Endothelial cell of umbilical vein (primary cell): Measurements from ENCODE around the gene PID1. TPM values are rescaled to one million over a fixed set of nuclear protein-coding genes. Genes with fewer than 3 reads are reported as not detected.

Experiments used
- BruUV-seq: library from RNA; stranded (reverse); fragments of 400-500 nt; replicated peaks from 2 replicates; lab custom pipeline; 2021; lab: Mats Ljungman, UMichigan
- CTCF ChIA-PET: fragments of 300-600, 350-600 bp; sonication (Branson Sonifier 250); formaldehyde crosslinking; loops from one replicate; lab custom pipeline; 2021; ENCODE audit warnings: antibody characterized with exemption, inconsistent platforms; lab: Charles Lee
- POLR2A ChIA-PET: fragments of 300-600, 350-600 bp; sonication (Branson Sonifier 250); formaldehyde crosslinking; loops from one replicate; lab custom pipeline; 2021; ENCODE audit warnings: antibody characterized with exemption, inconsistent platforms; lab: Charles Lee
- DNase-seq: peaks from one replicate; pipeline ENCODE4 v3.0.0-alpha.2; 2011; ENCODE audit warnings: low read depth, low spot score
- FAIRE-seq: peaks from 2 replicates; lab custom pipeline; 2011; peaks lifted over from hg19 to GRCh38; lab: Jason Lieb, UNC
- H2AFZ ChIP-seq: 2 replicates; pipeline ENCODE4 v1.6.0; 2012; ENCODE audit warnings: low read depth, low read length, control low read depth, inconsistent platforms
- H3K27ac ChIP-seq: 2 replicates; pipeline ENCODE4 v1.5.1; 2011; ENCODE audit warnings: low read depth, mild to moderate bottlenecking, control low read depth, low read length, moderate library complexity; ENCODE audit not compliant: insufficient read depth
- H3K27me3 ChIP-seq, 2 experiments: 2 replicates each; pipeline versions ENCODE4 v1.6.0 to v1.6.1; 2011; ENCODE audit warnings: low read length in 2 of 2, mixed read lengths in 1 of 2; ENCODE audit not compliant: control insufficient read depth in 2 of 2, insufficient read depth in 2 of 2
- H3K36me3 ChIP-seq, 2 experiments: 2 replicates in 1 of 2; 3 replicates in 1 of 2; pipeline ENCODE4 v1.5.1; 2011; ENCODE audit warnings: low read length in 2 of 2, mild to moderate bottlenecking in 1 of 2, moderate library complexity in 1 of 2; ENCODE audit not compliant: control insufficient read depth in 2 of 2, insufficient read depth in 2 of 2; ENCODE audit errors: extremely low read depth in 1 of 2
- H3K4me1 ChIP-seq: 3 replicates; pipeline ENCODE4 v1.5.1; 2011; ENCODE audit warnings: mild to moderate bottlenecking, low read length; ENCODE audit not compliant: control insufficient read depth, insufficient read depth; ENCODE audit errors: extremely low read depth
- H3K4me2 ChIP-seq: 2 replicates; pipeline ENCODE4 v1.6.1; 2011; ENCODE audit warnings: low read length, control low read depth, mixed read lengths; ENCODE audit not compliant: insufficient read depth
- H3K4me3 ChIP-seq, 3 experiments: fragments of 200-600 bp in 1 of 3; sonication (generic), shearing (Covaris generic) in 1 of 3; replicated peaks in 1 of 3; 2 replicates each; pipeline ENCODE4 v1.5.1; 2011 to 2016; ENCODE audit warnings: control low read depth in 3 of 3, low read length in 3 of 3, mild to moderate bottlenecking in 2 of 3, inconsistent platforms in 1 of 3, low read depth in 1 of 3, moderate library complexity in 1 of 3; ENCODE audit not compliant: insufficient read depth in 1 of 3
- H3K79me2 ChIP-seq: 2 replicates; pipeline ENCODE4 v1.6.0; 2012; ENCODE audit warnings: low read length, inconsistent platforms; ENCODE audit not compliant: control insufficient read depth, insufficient read depth
- H3K9ac ChIP-seq: replicated peaks from 2 replicates; pipeline ENCODE3; 2011; ENCODE audit warnings: low read length, control low read depth; ENCODE audit not compliant: insufficient read depth; ENCODE audit errors: extremely low read depth
- H3K9me1 ChIP-seq: replicated peaks from 3 replicates; pipeline ENCODE4 v1.6.0; 2011; ENCODE audit warnings: mild to moderate bottlenecking, low read length; ENCODE audit not compliant: control insufficient read depth, insufficient read depth; ENCODE audit errors: extremely low read depth
- H3K9me3 ChIP-seq: replicated peaks from 2 replicates; pipeline ENCODE4 v1.5.1; 2012; ENCODE audit warnings: low read length, inconsistent platforms; ENCODE audit not compliant: control insufficient read depth, insufficient read depth
- H4K20me1 ChIP-seq: replicated peaks from 2 replicates; pipeline ENCODE3; 2011; ENCODE audit warnings: mild to moderate bottlenecking, low read length; ENCODE audit not compliant: control insufficient read depth, insufficient read depth; ENCODE audit errors: extremely low read depth
- EZH2 ChIP-seq: IDR thresholded peaks from 2 replicates; pipeline ENCODE4 v1.6.1; 2012; ENCODE audit warnings: borderline replicate concordance, low read depth, mild to moderate bottlenecking, moderate library complexity, low read length, inconsistent platforms; ENCODE audit not compliant: severe bottlenecking
- FOS ChIP-seq: IDR thresholded peaks from 2 replicates; pipeline ENCODE4 v1.6.1; 2011; ENCODE audit warnings: mild to moderate bottlenecking, low read length, moderate library complexity, borderline replicate concordance; ENCODE audit not compliant: insufficient read depth
- GATA2 ChIP-seq: IDR thresholded peaks from 2 replicates; pipeline ENCODE4 v1.7.0; 2011; ENCODE audit warnings: low read depth, mild to moderate bottlenecking, moderate library complexity, mixed read lengths, low read length; ENCODE audit not compliant: insufficient read length, insufficient read depth
- JUN ChIP-seq: IDR thresholded peaks from 2 replicates; pipeline ENCODE4 v1.6.1; 2011; ENCODE audit warnings: borderline replicate concordance, low read depth; ENCODE audit not compliant: insufficient read length, insufficient read depth
- MYC ChIP-seq: IDR thresholded peaks from one replicate; pipeline ENCODE4 v1.6.1; 2011; ENCODE audit warnings: mild to moderate bottlenecking, low read depth, low read length
- POLR2A ChIP-seq: IDR thresholded peaks from 2 replicates; pipeline ENCODE4 v1.6.1; 2012; ENCODE audit warnings: low read depth, mild to moderate bottlenecking, control low read depth, low read length
- POLR2AphosphoS5 ChIP-seq: IDR thresholded peaks from 2 replicates; pipeline ENCODE4 v1.6.1; 2012; ENCODE audit warnings: low read depth, mild to moderate bottlenecking, control low read depth, low read length, moderate library complexity; ENCODE audit not compliant: insufficient read depth
- dilution Hi-C: fragments of 300-500 bp; cut with MboI; formaldehyde crosslinking; loops from one replicate; pipeline ENCODE4 v1.15.0; 2019; ENCODE audit warnings: low sequenced_read_pairs; ENCODE audit not compliant: extremely low pct_ligation_motif_present
- intact Hi-C: fragments of 100-400 bp; cut with micrococcal nuclease; formaldehyde crosslinking; loops from one replicate; pipeline ENCODE4 v1.10.0; 2022
- polyA plus RNA-seq, 4 experiments: library from polyadenylated mRNA; depleted of rRNA in 3 of 4; stranded (reverse) in 3 of 4; unstranded in 1 of 4; fragments of >200 nt; gene quantifications; 2 replicates each; pipeline versions ENCODE4 v1.2.1 to v1.2.3, GENCODE V29; 2011 to 2012; ENCODE audit warnings: missing spikeins in 1 of 4
- total RNA-seq: library from RNA; stranded (reverse); gene quantifications from 2 replicates; pipeline ENCODE4 v1.2.3, GENCODE V29; 2021
- TF ChIP-seq, protein P1 (sequence below): IDR thresholded peaks from 2 replicates; pipeline ENCODE4 v1.6.1; 2011; ENCODE audit not compliant: insufficient read depth, insufficient read length
- TF ChIP-seq, protein P2 (sequence below), 2 donors: IDR thresholded peaks; 1 replicate in 1 of 2; 2 replicates in 1 of 2; pipeline ENCODE4 v1.5.1; 2011; ENCODE audit warnings: low read length in 2 of 2, mild to moderate bottlenecking in 2 of 2, moderate library complexity in 2 of 2, control low read depth in 1 of 2, inconsistent platforms in 1 of 2, low read depth in 1 of 2; ENCODE audit not compliant: insufficient read depth in 1 of 2; ENCODE audit errors: extremely low read depth in 1 of 2

Gene PID1
- total and polyA plus RNA-seq, 2 donors (not counting 3 experiments of a cell fraction or from before 2014, with no cell fraction given), result not detected

DNA sequence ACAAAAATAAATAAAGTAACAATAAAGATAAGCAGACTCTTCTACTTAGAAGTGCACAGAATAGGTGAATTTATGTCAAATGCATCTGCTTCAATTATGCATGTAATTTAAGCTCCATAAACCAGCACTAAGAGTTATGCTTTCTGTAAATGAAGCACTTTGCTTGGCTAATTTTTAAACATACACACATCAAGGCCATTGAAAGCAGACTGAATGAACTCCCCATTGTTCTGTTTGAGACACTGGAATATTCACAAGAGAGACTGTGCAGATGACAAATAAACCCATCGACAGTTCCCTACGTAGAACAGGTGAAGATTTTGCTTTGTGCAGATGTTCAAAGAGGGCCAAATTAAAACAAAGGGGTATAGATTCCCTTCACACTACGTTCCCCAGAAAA is 133.4 kb downstream of the PID1 start:
- intact Hi-C loops, result no loop called here
- no peak overlapping the region for H3K9ac ChIP-seq
- FAIRE-seq, result no peak
- BruUV-seq, result no TSS peak
- no peaks in the 10 kb centered on the region for H3K27me3 ChIP-seq
- no peaks in the 10 kb centered on the region for H3K9me1 ChIP-seq
- no peak overlapping the region for H2AFZ ChIP-seq
- H3K4me1 ChIP-seq, result no peaks in the 10 kb centered on the region
- TF ChIP-seq, protein P1, sequence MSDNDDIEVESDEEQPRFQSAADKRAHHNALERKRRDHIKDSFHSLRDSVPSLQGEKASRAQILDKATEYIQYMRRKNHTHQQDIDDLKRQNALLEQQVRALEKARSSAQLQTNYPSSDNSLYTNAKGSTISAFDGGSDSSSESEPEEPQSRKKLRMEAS, result no peak
- TF ChIP-seq GATA2, result no peak
- ChIA-PET CTCF (no interaction called here), POLR2A (no interaction called here)
- dilution Hi-C loops, result no loop called here
- H4K20me1 ChIP-seq, result no peaks in the 10 kb centered on the region
- H3K4me2 ChIP-seq, result no peak overlapping the region
- no peaks in the 10 kb centered on the region for H3K9me3 ChIP-seq
- H3K79me2 ChIP-seq, result no peaks in the 10 kb centered on the region
- no peak for DNase-seq
- H3K4me3 ChIP-seq, result no peak overlapping the region
- H3K27ac ChIP-seq, result no peak overlapping the region
- H3K36me3 ChIP-seq, result no peaks in the 10 kb centered on the region

DNA sequence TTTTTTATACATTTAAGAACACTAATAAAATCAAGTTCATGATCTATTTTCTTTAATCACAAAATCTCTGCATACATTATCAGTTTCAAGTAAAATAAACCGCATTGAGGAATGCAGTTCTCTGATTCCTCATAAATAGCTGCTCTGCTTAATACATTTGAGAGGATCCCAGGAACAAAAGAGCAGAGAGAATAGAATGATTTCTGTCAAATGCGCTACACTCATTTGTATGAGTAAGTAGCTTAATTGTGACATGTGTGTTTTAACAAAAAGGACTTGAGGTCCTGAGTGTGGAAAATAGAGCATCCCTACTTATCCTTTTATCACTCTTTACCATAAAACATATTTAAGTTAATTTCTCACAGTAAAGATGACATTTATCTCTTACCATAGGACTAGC is 134.0 kb downstream of the PID1 start:
- no peak overlapping the region for H3K27ac ChIP-seq
- no peaks in the 10 kb centered on the region for H3K9me1 ChIP-seq
- H4K20me1 ChIP-seq, result no peaks in the 10 kb centered on the region
- no peaks in the 10 kb centered on the region for H3K27me3 ChIP-seq
- DNase-seq, result no peak
- H2AFZ ChIP-seq, result no peak overlapping the region
- H3K79me2 ChIP-seq, result no peaks in the 10 kb centered on the region
- H3K36me3 ChIP-seq, result no peaks in the 10 kb centered on the region
- no peak overlapping the region for H3K4me3 ChIP-seq
- ChIA-PET POLR2A (no interaction called here), CTCF (no interaction called here)
- FAIRE-seq, result no peak
- no TSS peak for BruUV-seq
- TF ChIP-seq GATA2 (no peak), POLR2AphosphoS5 (no peak), POLR2A (no peak), FOS (no peak), MYC (no peak), EZH2 (no peak), JUN (no peak)
- TF ChIP-seq, protein P1, result no peak
- TF ChIP-seq, protein P2, sequence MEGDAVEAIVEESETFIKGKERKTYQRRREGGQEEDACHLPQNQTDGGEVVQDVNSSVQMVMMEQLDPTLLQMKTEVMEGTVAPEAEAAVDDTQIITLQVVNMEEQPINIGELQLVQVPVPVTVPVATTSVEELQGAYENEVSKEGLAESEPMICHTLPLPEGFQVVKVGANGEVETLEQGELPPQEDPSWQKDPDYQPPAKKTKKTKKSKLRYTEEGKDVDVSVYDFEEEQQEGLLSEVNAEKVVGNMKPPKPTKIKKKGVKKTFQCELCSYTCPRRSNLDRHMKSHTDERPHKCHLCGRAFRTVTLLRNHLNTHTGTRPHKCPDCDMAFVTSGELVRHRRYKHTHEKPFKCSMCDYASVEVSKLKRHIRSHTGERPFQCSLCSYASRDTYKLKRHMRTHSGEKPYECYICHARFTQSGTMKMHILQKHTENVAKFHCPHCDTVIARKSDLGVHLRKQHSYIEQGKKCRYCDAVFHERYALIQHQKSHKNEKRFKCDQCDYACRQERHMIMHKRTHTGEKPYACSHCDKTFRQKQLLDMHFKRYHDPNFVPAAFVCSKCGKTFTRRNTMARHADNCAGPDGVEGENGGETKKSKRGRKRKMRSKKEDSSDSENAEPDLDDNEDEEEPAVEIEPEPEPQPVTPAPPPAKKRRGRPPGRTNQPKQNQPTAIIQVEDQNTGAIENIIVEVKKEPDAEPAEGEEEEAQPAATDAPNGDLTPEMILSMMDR (IDR thresholded peaks at IDR 0.05; ENCODE audit: extremely low read depth in 1 of 2, insufficient read depth in 1 of 2, low read depth in 1 of 2, low read length in 2 of 2), result no peak
- H3K4me2 ChIP-seq, result no peak overlapping the region
- intact Hi-C loops (no loop called here), dilution Hi-C loops (no loop called here)
- H3K4me1 ChIP-seq, result no peaks in the 10 kb centered on the region
- no peaks in the 10 kb centered on the region for H3K9me3 ChIP-seq
- H3K9ac ChIP-seq, result no peak overlapping the region
